Activated CD4-positive, alpha-beta T cell treated with anti-CD3 and anti-CD28 coated beads, Interleukin-2, Interleukin-4, amounts not matched to agents 100 ng/mL and 50 ng/mL, durations not matched to agents 16 hours and 8 hours (primary cell): ENCODE data around the gene ZNF331.
"Not testable (repeated sequence)": the region's sequence is repeated elsewhere in the genome, so short reads cannot be mapped to it uniquely, and the experiment has no call there.

Experiments used
- DNase-seq: peaks from one replicate; pipeline ENCODE4 v3.0.0-alpha.2; 2020; ENCODE audit warnings: low spot score

The ZNF331 gene

GRCh38 chr19:53537521-53538377 is at the start of gene ZNF331:
Gene ZNF331 (plus strand): TSS chr19:53538145. CDS start chr19:53569377, 31,232 bp downstream.
- peak; percentile 82 for DNase-seq

GRCh38 chr19:53492153-53492552 is 45.8 kb upstream of the ZNF331 start:
- no peak for DNase-seq

- not testable (repeated sequence) for DNase-seq
Observed at GRCh38 chr19:53497311-53498023, 40.5 kb upstream of the ZNF331 start.

- not testable (repeated sequence) for DNase-seq
Observed at GRCh38 chr19:53498024-53498395, 39.9 kb upstream of the ZNF331 start.

- not testable (repeated sequence) for DNase-seq
Observed at GRCh38 chr19:53503151-53503550, 34.8 kb upstream of the ZNF331 start.

GRCh38 chr19:53503671-53504364 is 34.1 kb upstream of the ZNF331 start:
- not testable (repeated sequence) for DNase-seq

- not testable (repeated sequence) for DNase-seq
Observed at GRCh38 chr19:53504365-53504703, 33.6 kb upstream of the ZNF331 start.

GRCh38 chr19:53504885-53505284 is 33.1 kb upstream of the ZNF331 start:
- DNase-seq: no peak

GRCh38 chr19:53506728-53507127 is 31.2 kb upstream of the ZNF331 start:
- DNase-seq: no peak

GRCh38 chr19:53507523-53508442 is 30.2 kb upstream of the ZNF331 start:
- no peak for DNase-seq

GRCh38 chr19:53509443-53509842 is 28.5 kb upstream of the ZNF331 start:
- no peak for DNase-seq

GRCh38 chr19:53509845-53510244 is 28.1 kb upstream of the ZNF331 start:
- no peak for DNase-seq

- no peak for DNase-seq
Observed at GRCh38 chr19:53511357-53511756, 26.6 kb upstream of the ZNF331 start.

GRCh38 chr19:53511933-53512374 is 26.0 kb upstream of the ZNF331 start:
- DNase-seq: peak; percentile 11

GRCh38 chr19:53515047-53515446 is 22.9 kb upstream of the ZNF331 start:
- DNase-seq: not testable (repeated sequence)

- DNase-seq: no peak
Observed at GRCh38 chr19:53517114-53517741, 20.7 kb upstream of the ZNF331 start.

- DNase-seq: no peak
Observed at GRCh38 chr19:53518121-53518520, 19.8 kb upstream of the ZNF331 start.

- DNase-seq: no peak
Observed at GRCh38 chr19:53518716-53519115, 19.2 kb upstream of the ZNF331 start.

GRCh38 chr19:53519446-53519845 is 18.5 kb upstream of the ZNF331 start:
- no peak for DNase-seq

GRCh38 chr19:53520163-53520546 is 17.8 kb upstream of the ZNF331 start:
- no peak for DNase-seq
